Measurements from ENCODE around the gene FADS3.

DNA sequence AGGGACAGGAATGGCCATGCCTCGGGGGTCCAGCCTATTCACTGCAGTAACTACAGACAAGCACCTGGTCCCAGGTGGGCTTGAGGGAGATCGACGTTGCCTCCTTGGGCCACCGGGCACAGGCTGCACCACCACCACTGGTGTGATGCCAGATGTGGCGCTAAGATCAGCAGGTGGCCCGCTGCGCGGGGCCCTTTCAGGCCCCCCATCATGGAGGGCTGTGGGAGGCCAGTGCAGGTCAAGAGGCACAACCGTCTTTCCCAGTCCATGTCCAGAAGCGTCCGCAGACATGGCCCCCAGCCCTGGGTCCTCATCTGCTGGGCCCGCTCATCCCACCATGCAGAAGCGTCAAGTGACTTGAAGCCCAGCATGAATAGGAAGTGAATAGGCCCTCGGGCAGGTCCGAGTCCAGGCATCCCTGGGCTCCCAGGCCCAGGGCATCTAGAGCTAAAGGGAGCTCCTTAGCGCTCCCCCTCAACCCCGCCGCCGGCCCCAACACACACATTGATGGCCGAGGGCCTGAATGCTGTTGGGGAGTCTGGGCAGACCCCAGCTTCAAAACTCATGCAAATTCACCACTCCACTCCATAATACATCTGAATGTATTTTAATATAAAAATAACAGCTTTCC, 18.3 kb downstream of the FADS3 start:
- TF ChIP-seq, protein P1, sequence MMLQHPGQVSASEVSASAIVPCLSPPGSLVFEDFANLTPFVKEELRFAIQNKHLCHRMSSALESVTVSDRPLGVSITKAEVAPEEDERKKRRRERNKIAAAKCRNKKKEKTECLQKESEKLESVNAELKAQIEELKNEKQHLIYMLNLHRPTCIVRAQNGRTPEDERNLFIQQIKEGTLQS (CRISPR knock-in tag; conservative IDR thresholded peaks at IDR 0.05) = no peak
- TF ChIP-seq, protein P2, sequence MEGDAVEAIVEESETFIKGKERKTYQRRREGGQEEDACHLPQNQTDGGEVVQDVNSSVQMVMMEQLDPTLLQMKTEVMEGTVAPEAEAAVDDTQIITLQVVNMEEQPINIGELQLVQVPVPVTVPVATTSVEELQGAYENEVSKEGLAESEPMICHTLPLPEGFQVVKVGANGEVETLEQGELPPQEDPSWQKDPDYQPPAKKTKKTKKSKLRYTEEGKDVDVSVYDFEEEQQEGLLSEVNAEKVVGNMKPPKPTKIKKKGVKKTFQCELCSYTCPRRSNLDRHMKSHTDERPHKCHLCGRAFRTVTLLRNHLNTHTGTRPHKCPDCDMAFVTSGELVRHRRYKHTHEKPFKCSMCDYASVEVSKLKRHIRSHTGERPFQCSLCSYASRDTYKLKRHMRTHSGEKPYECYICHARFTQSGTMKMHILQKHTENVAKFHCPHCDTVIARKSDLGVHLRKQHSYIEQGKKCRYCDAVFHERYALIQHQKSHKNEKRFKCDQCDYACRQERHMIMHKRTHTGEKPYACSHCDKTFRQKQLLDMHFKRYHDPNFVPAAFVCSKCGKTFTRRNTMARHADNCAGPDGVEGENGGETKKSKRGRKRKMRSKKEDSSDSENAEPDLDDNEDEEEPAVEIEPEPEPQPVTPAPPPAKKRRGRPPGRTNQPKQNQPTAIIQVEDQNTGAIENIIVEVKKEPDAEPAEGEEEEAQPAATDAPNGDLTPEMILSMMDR (IDR thresholded peaks at IDR 0.05) = no peak
- TF ChIP-seq TP53 (CRISPR knock-in tag; IDR thresholded peaks at IDR 0.05) = no peak
- TF ChIP-seq ELF4 (CRISPR knock-in tag; IDR thresholded peaks at IDR 0.05; ENCODE audit: low read depth) = no peak
- TF ChIP-seq, protein P3, sequence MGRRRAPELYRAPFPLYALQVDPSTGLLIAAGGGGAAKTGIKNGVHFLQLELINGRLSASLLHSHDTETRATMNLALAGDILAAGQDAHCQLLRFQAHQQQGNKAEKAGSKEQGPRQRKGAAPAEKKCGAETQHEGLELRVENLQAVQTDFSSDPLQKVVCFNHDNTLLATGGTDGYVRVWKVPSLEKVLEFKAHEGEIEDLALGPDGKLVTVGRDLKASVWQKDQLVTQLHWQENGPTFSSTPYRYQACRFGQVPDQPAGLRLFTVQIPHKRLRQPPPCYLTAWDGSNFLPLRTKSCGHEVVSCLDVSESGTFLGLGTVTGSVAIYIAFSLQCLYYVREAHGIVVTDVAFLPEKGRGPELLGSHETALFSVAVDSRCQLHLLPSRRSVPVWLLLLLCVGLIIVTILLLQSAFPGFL (CRISPR knock-in tag; IDR thresholded peaks at IDR 0.05; ENCODE audit: borderline replicate concordance) = no peak
- TF ChIP-seq MYBL2 (CRISPR knock-in tag; IDR thresholded peaks at IDR 0.05) = no peak
